Activated CD8-positive, alpha-beta memory T cell treated with anti-CD3 and anti-CD28 coated beads for 48 hours (primary cell): ENCODE results near the gene UBXN6.

Experiments
- DNase-seq, 3 experiments: peaks; one replicate each; pipeline ENCODE4 v3.0.0-alpha.2; 2020; ENCODE audit warnings: low read depth in 2 of 3, low spot score in 2 of 3

Gene UBXN6

GRCh38 chr19:4456843-4457653 lies 546 bp downstream of the UBXN6 start:
- DNase-seq, result no peak

- DNase-seq, result no peak
These were observed 1.1 kb downstream of the UBXN6 start for GRCh38 chr19:4456476-4456842.

- no peak for DNase-seq
These were observed 1.7 kb downstream of the UBXN6 start for GRCh38 chr19:4455719-4456475.

- no peak for DNase-seq
These were observed 2.6 kb downstream of the UBXN6 start for GRCh38 chr19:4454747-4455718.

GRCh38 chr19:4453232-4454179 lies 4.1 kb downstream of the UBXN6 start:
- no peak for DNase-seq

- no peak for DNase-seq
These were observed 5.2 kb downstream of the UBXN6 start for GRCh38 chr19:4452230-4452990.

- no peak for DNase-seq
These were observed 8.0 kb downstream of the UBXN6 start for GRCh38 chr19:4449639-4450028.

- no peak for DNase-seq
These were observed 8.5 kb downstream of the UBXN6 start for GRCh38 chr19:4449022-4449638.

GRCh38 chr19:4448147-4448985 lies 9.2 kb downstream of the UBXN6 start:
- DNase-seq, result no peak

GRCh38 chr19:4447327-4448146 lies 10.1 kb downstream of the UBXN6 start:
- no peak for DNase-seq

GRCh38 chr19:4446704-4447200 lies 10.8 kb downstream of the UBXN6 start:
- DNase-seq, result no peak

GRCh38 chr19:4445963-4446703 lies 11.5 kb downstream of the UBXN6 start:
- no peak for DNase-seq

- DNase-seq, result no peak
These were observed 12.5 kb downstream of the UBXN6 start for GRCh38 chr19:4444765-4445741.

- no peak for DNase-seq
These were observed 13.4 kb downstream of the UBXN6 start for GRCh38 chr19:4443966-4444764.
